Colonic mucosa (tissue), 4 donors: ENCODE measurements around the gene HEG1. TPM values are rescaled to one million over a fixed set of nuclear protein-coding genes. Genes with fewer than 3 reads are reported as not detected.

Experiments
- DNase-seq: peaks from one replicate; pipeline ENCODE4 v3.0.0-alpha.2; 2020
- H3K27ac ChIP-seq: fragments of 200-600 bp; one replicate; pipeline ENCODE4 v1.8.0; 2021
- H3K27me3 ChIP-seq: fragments of 200-600 bp; one replicate; pipeline ENCODE4 v1.8.0; 2021
- H3K36me3 ChIP-seq: fragments of 200-600 bp; one replicate; pipeline ENCODE4 v1.8.0; 2021
- H3K4me1 ChIP-seq: fragments of 200-600 bp; one replicate; pipeline ENCODE4 v1.8.0; 2021; ENCODE audit warnings: mild to moderate bottlenecking
- H3K4me3 ChIP-seq: fragments of 200-600 bp; one replicate; pipeline ENCODE4 v1.8.0; 2021
- H3K9ac ChIP-seq, 2 donors: one replicate each; pipeline ENCODE4 v1.7.0; 2013; ENCODE audit warnings: control low read depth in 2 of 2, low read depth in 2 of 2, low read length in 2 of 2
- H3K9me3 ChIP-seq: fragments of 200-600 bp; one replicate; pipeline ENCODE4 v1.8.0; 2021
- intact Hi-C: fragments of 100-400 bp; cut with DNase I; formaldehyde crosslinking; loops from one replicate; pipeline ENCODE4 v1.14.1; 2022
- total RNA-seq, 2 donors: library from RNA; stranded (reverse); fragmentation: NEBNext Ultra II Directional in 1 of 2; extraction: Animal tissue kit (Norgen Biotek cat#: 25700) in 1 of 2; gene quantifications; one replicate each; pipeline ENCODE4 v1.2.1, GENCODE V29; 2021
- TF ChIP-seq, protein P1 (sequence below): fragments of 200-600 bp; IDR thresholded peaks from one replicate; pipeline ENCODE4 v1.8.0; 2022; ENCODE audit warnings: antibody characterized with exemption, mild to moderate bottlenecking
- donor health status: healthy.
- donor health status: DM: no; HTN: no; CAD: no.
- donor health status: DM: no; HTN: no; CAD: no.

The HEG1 gene
- 10 to 100 TPM in 1 of 2 donors, 1 to 10 TPM in 1; 5.1 to 10.7 TPM for total RNA-seq

DNA sequence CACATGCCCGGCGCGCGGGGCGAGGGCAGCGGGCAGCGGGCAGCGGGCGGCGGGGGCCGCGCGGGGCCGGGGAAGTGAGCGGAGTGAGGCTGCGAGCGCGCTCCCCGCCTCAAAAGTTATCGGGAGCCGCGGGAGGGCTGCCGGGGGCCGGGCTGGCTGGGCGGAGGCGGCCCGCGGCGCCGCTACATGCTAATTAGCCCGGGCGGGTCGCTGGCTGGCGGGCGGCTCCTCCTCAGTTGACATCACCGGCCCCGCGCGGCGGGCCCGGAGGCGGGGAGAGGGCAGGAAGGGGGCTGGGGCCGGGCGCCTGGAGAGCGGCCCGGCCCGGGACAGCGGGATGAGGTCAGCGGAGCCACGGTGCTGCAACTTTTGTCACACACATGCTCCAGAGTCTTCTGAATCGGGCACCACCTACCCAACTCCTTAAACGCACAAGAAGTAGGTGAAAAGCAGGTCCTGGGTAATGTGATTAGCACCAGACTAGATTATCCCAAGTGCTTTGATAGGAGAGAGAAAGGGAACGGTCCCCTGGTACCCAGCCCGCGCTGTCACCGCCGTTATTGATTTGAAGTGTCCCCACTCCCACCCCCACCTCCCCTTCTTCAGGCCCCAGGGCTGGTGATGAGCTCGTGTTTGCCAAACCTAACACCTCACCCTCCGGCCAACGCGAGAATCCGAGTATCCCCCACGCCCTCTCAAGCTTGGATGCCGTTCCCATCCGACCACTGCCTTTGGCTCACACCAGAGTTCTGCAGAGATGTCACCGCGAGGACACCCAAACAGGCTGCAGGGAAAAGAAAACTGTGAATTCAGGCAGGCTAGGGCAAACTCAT, at the start of gene HEG1:
HEG1 (minus strand) TSS at position 85 of the 833 bp plus-strand sequence. CDS start 107 bp downstream, outside the sequence.
- TF ChIP-seq, protein P1, sequence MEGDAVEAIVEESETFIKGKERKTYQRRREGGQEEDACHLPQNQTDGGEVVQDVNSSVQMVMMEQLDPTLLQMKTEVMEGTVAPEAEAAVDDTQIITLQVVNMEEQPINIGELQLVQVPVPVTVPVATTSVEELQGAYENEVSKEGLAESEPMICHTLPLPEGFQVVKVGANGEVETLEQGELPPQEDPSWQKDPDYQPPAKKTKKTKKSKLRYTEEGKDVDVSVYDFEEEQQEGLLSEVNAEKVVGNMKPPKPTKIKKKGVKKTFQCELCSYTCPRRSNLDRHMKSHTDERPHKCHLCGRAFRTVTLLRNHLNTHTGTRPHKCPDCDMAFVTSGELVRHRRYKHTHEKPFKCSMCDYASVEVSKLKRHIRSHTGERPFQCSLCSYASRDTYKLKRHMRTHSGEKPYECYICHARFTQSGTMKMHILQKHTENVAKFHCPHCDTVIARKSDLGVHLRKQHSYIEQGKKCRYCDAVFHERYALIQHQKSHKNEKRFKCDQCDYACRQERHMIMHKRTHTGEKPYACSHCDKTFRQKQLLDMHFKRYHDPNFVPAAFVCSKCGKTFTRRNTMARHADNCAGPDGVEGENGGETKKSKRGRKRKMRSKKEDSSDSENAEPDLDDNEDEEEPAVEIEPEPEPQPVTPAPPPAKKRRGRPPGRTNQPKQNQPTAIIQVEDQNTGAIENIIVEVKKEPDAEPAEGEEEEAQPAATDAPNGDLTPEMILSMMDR: no peak
- H3K27ac ChIP-seq: peak within 1 kb of the TSS; percentile 68
- H3K36me3 ChIP-seq: no peaks in the 10 kb centered on the region
- H3K27me3 ChIP-seq: no peaks in the 10 kb centered on the region
- H3K9me3 ChIP-seq: no peaks in the 10 kb centered on the region
- intact Hi-C loops: no loop called here
- H3K4me3 ChIP-seq: peak within 1 kb of the TSS; percentile 53
- DNase-seq: peak; percentile 85
- H3K4me1 ChIP-seq: peaks cover 4% of the 10 kb centered on the region
- peak within 1 kb of the TSS; percentile 70 to 76 for H3K9ac ChIP-seq

DNA sequence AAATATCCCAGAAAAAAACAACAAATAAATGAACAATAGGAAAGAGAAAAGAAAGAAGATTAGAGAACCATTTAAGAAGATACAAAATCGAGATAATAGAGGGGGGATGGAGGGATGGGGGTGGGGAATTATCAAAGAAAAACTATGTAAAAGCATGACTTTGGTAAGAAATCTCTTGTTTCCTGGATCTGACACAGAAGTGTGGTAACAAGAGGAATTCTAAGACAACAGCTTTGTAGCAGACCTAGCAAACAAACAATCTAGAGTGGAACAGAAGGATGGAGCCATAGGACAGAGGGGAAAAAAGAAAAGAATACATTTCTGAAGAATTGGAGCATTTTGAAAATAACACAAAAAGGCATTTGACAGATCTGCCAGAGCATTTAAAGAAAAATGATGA, 49.3 kb upstream of the HEG1 start:
- Histone ChIP-seq H3K36me3 (no peaks in the 10 kb centered on the region), H3K27me3 (no peaks in the 10 kb centered on the region), H3K9me3 (no peaks in the 10 kb centered on the region), H3K4me3 (no peak overlapping the region), H3K4me1 (no peaks in the 10 kb centered on the region), H3K9ac (no peak overlapping the region), H3K27ac (no peak overlapping the region)
- DNase-seq: no peak
- TF ChIP-seq, protein P1: no peak
- intact Hi-C loops: no loop called here

- Histone ChIP-seq H3K9me3 (no peaks in the 10 kb centered on the region), H3K27me3 (no peaks in the 10 kb centered on the region), H3K9ac (no peak overlapping the region), H3K4me3 (no peak overlapping the region), H3K36me3 (no peaks in the 10 kb centered on the region), H3K27ac (no peak overlapping the region), H3K4me1 (no peaks in the 10 kb centered on the region)
- TF ChIP-seq, protein P1: no peak
- intact Hi-C loops: no loop called here
- no peak for DNase-seq
Observed at GRCh38 chr3:125104639-125105038, 48.8 kb upstream of the HEG1 start.

DNA sequence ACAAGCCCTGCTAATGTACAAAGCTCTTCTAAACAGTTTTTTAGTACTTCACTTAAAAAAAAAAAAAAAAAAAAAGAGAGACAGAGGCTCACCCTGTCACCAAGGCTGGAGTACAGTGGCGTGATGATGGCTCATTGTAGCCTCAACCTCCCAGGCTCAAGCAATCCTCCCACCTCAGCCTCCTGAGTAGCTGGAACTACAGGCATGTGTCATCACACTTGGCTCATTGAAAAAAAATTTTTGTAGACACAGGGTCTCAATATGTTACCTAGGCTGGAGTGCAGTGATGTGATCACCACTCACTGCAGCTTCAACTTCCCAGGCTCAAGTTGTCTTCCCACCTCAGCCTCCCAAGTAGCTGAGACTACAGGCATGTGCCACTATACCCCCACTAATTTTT, 47.6 kb upstream of the HEG1 start:
- TF ChIP-seq, protein P1: no peak
- Histone ChIP-seq H3K27ac (no peak overlapping the region), H3K9ac (no peak overlapping the region), H3K4me1 (no peaks in the 10 kb centered on the region), H3K4me3 (no peak overlapping the region), H3K27me3 (no peaks in the 10 kb centered on the region), H3K9me3 (no peaks in the 10 kb centered on the region), H3K36me3 (no peaks in the 10 kb centered on the region)
- DNase-seq: no peak
- intact Hi-C loops: no loop called here

DNA sequence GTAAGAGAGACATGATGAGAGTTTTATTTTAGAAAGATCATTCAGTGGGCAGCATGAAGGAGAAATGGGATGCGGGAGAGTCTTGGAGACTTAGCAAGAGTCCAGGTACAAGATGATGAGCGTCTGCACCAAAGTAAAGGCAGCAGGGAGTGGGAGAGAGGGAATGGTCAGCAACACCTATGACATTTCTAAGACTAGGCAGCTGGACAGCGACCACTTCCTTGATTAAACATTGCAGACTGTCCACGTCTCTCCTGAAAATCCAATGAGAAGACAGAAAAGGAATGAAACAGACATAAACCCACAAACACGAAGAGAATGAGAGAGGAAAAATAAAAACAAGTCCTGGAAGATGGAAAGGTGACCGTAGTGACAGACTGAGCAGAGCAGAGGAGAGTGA, 46.7 kb upstream of the HEG1 start:
- no peak overlapping the region for H3K9ac ChIP-seq
- TF ChIP-seq, protein P1: no peak
- no peaks in the 10 kb centered on the region for H3K9me3 ChIP-seq
- H3K4me3 ChIP-seq: no peak overlapping the region
- H3K36me3 ChIP-seq: no peaks in the 10 kb centered on the region
- DNase-seq: no peak
- H3K27me3 ChIP-seq: no peaks in the 10 kb centered on the region
- no peak overlapping the region for H3K27ac ChIP-seq
- H3K4me1 ChIP-seq: no peaks in the 10 kb centered on the region
- intact Hi-C loops: no loop called here
